RWPE1 (cell line): ENCODE data around the gene DOCK9.

Experiments used
- CTCF ChIA-PET: fragments of 350-600 bp; sonication (Branson Sonifier 250); formaldehyde crosslinking; extraction: SDS; loops from one replicate; lab custom pipeline; 2021; lab: Yijun Ruan, JAX
- POLR2A ChIA-PET: fragments of 400-600 bp; formaldehyde crosslinking; extraction: SDS; loops from one replicate; lab custom pipeline; 2020; ENCODE audit warnings: antibody characterized with exemption; ENCODE audit not compliant: low non-redundant PET; lab: Yijun Ruan, JAX
- DNase-seq: peaks from one replicate; pipeline ENCODE4 v3.0.0; 2012; ENCODE audit warnings: low spot score
- H3K27ac ChIP-seq: fragments of 450-650 bp; 2 replicates; pipeline ENCODE4 v1.5.1; 2017
- CTCF ChIP-seq: fragments of 450-650 bp; conservative IDR thresholded peaks from 2 replicates; pipeline ENCODE4 v1.5.1; 2017; ENCODE audit warnings: low read depth, mild to moderate bottlenecking

The DOCK9 gene, protein sequence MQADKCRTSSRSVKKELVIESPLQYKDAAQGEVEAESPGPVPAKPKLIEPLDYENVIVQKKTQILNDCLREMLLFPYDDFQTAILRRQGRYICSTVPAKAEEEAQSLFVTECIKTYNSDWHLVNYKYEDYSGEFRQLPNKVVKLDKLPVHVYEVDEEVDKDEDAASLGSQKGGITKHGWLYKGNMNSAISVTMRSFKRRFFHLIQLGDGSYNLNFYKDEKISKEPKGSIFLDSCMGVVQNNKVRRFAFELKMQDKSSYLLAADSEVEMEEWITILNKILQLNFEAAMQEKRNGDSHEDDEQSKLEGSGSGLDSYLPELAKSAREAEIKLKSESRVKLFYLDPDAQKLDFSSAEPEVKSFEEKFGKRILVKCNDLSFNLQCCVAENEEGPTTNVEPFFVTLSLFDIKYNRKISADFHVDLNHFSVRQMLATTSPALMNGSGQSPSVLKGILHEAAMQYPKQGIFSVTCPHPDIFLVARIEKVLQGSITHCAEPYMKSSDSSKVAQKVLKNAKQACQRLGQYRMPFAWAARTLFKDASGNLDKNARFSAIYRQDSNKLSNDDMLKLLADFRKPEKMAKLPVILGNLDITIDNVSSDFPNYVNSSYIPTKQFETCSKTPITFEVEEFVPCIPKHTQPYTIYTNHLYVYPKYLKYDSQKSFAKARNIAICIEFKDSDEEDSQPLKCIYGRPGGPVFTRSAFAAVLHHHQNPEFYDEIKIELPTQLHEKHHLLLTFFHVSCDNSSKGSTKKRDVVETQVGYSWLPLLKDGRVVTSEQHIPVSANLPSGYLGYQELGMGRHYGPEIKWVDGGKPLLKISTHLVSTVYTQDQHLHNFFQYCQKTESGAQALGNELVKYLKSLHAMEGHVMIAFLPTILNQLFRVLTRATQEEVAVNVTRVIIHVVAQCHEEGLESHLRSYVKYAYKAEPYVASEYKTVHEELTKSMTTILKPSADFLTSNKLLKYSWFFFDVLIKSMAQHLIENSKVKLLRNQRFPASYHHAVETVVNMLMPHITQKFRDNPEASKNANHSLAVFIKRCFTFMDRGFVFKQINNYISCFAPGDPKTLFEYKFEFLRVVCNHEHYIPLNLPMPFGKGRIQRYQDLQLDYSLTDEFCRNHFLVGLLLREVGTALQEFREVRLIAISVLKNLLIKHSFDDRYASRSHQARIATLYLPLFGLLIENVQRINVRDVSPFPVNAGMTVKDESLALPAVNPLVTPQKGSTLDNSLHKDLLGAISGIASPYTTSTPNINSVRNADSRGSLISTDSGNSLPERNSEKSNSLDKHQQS (N-terminal part only)

DNA sequence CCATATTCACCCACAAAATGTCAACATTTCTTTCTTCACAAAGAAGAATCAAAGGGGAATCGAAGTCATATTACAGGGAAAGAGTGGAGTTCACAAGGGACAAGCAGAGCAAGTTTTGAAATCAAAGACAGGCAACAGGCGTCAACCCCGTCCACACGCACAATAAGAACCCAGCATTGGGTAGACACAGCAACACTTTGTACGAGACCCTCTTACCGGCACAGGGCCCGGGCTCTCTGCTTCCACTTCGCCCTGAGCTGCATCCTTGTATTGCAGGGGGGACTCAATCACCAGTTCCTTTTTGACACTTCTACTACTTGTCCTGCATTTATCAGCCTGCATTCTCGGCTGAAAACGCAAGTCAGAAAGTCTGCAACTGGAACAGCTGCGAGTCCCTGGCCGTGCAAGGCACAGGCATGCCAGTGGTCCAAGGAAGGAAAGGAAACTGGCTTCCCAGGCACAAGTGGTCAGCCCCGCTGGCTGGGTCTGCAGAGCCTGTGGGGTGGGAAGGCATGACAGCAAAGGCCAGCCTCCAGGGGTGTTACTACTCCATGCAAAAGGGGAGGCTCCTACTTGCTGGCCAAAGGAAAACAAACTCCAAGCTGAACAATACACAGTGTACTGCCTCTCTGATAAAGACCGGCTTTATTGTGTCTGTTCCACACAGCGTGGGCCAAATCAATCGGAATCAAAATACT is at the start of gene DOCK9:
Gene DOCK9 (minus strand): TSS at position 497 of the 698 bp plus-strand sequence. CDS start 155 bp downstream, at position 342.
- no peak for TF ChIP-seq CTCF
- CTCF ChIA-PET = interaction anchor here (0.6 to 1.2 kb wide), 2 partner anchors 11 to 1889 kb away, joined by 4 read pairs; no protein-coding TSS in a partner anchor
- peak; percentile 39 for DNase-seq
- POLR2A ChIA-PET = no interaction called here
- peak within 1 kb of the TSS; percentile 84 for H3K27ac ChIP-seq

GRCh38 chr13:99027260-99027659 is 49.4 kb upstream of the DOCK9 start:
- H3K27ac ChIP-seq = peak overlapping the region; percentile 45
- no peak for DNase-seq
- no peak for TF ChIP-seq CTCF
- ChIA-PET CTCF (interaction anchor here (0.6 kb wide), 1 partner anchor 109 kb away, joined by 4 read pairs; no protein-coding TSS in a partner anchor), POLR2A (no interaction called here)

GRCh38 chr13:99022941-99023340 is 45.1 kb upstream of the DOCK9 start:
- no peak for DNase-seq
- ChIA-PET POLR2A (no interaction called here), CTCF (no interaction called here)
- no peak for TF ChIP-seq CTCF
- no peak overlapping the region for H3K27ac ChIP-seq

- no peak for TF ChIP-seq CTCF
- no peak for DNase-seq
- H3K27ac ChIP-seq = no peak overlapping the region
- POLR2A ChIA-PET = no interaction called here
- CTCF ChIA-PET = interaction anchor here (0.6 kb wide), 1 partner anchor 46 kb away, joined by 3 read pairs; no protein-coding TSS in a partner anchor
These were observed 40.7 kb upstream of the DOCK9 start for GRCh38 chr13:99018418-99019180.

DNA sequence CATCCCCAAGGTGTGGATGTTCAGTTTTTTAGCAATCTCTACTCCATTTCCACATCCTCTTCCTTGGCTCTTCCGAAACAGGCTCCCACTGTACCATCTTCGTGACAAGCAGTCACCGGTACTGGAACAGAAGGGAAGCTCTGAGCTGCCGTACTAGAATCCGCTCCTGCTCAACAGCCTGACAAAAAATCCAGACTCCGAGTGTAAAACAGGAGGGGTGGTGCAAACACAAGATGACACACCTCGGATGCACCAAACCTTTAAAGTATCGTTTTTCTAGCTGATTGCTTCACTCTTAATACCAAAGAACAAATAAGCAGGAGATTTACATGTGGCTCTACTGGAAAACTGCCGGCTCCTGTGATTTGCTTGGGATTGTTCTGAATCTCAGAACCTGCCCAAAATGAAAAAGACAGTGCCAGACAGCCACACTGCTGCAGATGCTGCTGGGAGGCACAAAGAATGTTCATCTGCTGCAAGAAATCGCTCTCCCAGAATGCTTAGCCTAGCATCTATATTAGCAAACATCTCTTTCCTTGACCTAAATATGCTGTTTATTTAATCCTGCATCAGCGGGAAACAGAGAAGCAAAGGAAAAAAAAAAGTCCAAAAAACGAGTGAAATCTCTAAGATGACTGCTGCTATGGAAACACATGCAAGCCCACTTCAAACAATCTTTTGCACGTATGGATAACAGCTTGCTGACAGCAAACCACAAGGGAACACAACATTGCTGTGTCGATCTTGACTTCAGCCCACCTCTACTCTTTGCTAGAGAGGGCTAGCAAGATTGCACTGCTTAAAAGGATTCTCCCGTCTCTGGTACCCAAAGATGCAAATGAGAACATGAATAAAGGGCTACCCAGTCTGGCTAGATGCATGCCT is 38.0 kb upstream of the DOCK9 start:
- ChIA-PET CTCF (interaction anchor here (0.6 kb wide), 1 partner anchor 423 kb away, joined by 4 read pairs; no protein-coding TSS in a partner anchor), POLR2A (no interaction called here)
- no peak for DNase-seq
- no peak overlapping the region for H3K27ac ChIP-seq
- no peak for TF ChIP-seq CTCF
